ENCODE data around the gene ZNF831.

ZNF831 gene

GRCh38 chr20:59149678-59150504 is 13.7 kb upstream of the ZNF831 start:
- no peak for DNase-seq (ENCODE audit: low spot score)
- no peak for TF ChIP-seq CTCF (IDR thresholded peaks at IDR 0.05; ENCODE audit: borderline replicate concordance, control extremely low read depth, extremely low read depth, insufficient read depth, missing control alignments)
- in situ Hi-C loops (cut with MboI; ENCODE audit: low sequenced_read_pairs, unreplicated experiment), result no loop called here

- no peak for TF ChIP-seq CTCF (IDR thresholded peaks at IDR 0.05; ENCODE audit: borderline replicate concordance, control extremely low read depth, extremely low read depth, insufficient read depth, missing control alignments)
- no peak for DNase-seq (ENCODE audit: low spot score)
- in situ Hi-C loops (cut with MboI; ENCODE audit: low sequenced_read_pairs, unreplicated experiment), result no loop called here
Measured at GRCh38 chr20:59150821-59151251, 12.8 kb upstream of the ZNF831 start.

GRCh38 chr20:59151391-59151790 is 12.2 kb upstream of the ZNF831 start:
- in situ Hi-C loops (cut with MboI; ENCODE audit: low sequenced_read_pairs, unreplicated experiment), result no loop called here
- DNase-seq (ENCODE audit: low spot score), result no peak
- TF ChIP-seq CTCF (IDR thresholded peaks at IDR 0.05; ENCODE audit: borderline replicate concordance, control extremely low read depth, extremely low read depth, insufficient read depth, missing control alignments), result no peak

GRCh38 chr20:59151820-59152219 is 11.8 kb upstream of the ZNF831 start:
- DNase-seq (ENCODE audit: low spot score), result no peak
- no peak for TF ChIP-seq CTCF (IDR thresholded peaks at IDR 0.05; ENCODE audit: borderline replicate concordance, control extremely low read depth, extremely low read depth, insufficient read depth, missing control alignments)
- in situ Hi-C loops (cut with MboI; ENCODE audit: low sequenced_read_pairs, unreplicated experiment), result no loop called here

GRCh38 chr20:59152559-59153354 is 10.9 kb upstream of the ZNF831 start:
- no peak for DNase-seq (ENCODE audit: low spot score)
- no peak for TF ChIP-seq CTCF (IDR thresholded peaks at IDR 0.05; ENCODE audit: borderline replicate concordance, control extremely low read depth, extremely low read depth, insufficient read depth, missing control alignments)
- in situ Hi-C loops (cut with MboI; ENCODE audit: low sequenced_read_pairs, unreplicated experiment), result no loop called here

GRCh38 chr20:59153355-59153681 is 10.3 kb upstream of the ZNF831 start:
- no peak for DNase-seq (ENCODE audit: low spot score)
- in situ Hi-C loops (cut with MboI; ENCODE audit: low sequenced_read_pairs, unreplicated experiment), result no loop called here
- TF ChIP-seq CTCF (IDR thresholded peaks at IDR 0.05; ENCODE audit: borderline replicate concordance, control extremely low read depth, extremely low read depth, insufficient read depth, missing control alignments), result no peak
